HG02981 (cell line): Measurements from ENCODE around the gene MAN2B2.
"Not testable (repeated sequence)": the region's sequence is repeated elsewhere in the genome, so short reads cannot be mapped to it uniquely, and the experiment has no call there.

ENCODE experiments used
- ATAC-seq: cut with Tn5 transposase; IDR thresholded peaks from one replicate; pipeline ENCODE4 v1.9.1; 2021; ENCODE audit warnings: mild to moderate bottlenecking, moderate library complexity; ENCODE audit not compliant: unreplicated experiment

Gene MAN2B2

GRCh38 chr4:6613676-6614651 lies 39.0 kb downstream of the MAN2B2 start:
- ATAC-seq: no peak

GRCh38 chr4:6614701-6615230 lies 39.8 kb downstream of the MAN2B2 start:
- ATAC-seq: no peak

GRCh38 chr4:6616087-6616995 lies 41.4 kb downstream of the MAN2B2 start:
- ATAC-seq: no peak

- no peak for ATAC-seq
These were observed 42.3 kb downstream of the MAN2B2 start for GRCh38 chr4:6617246-6617645.

GRCh38 chr4:6618386-6619115 lies 43.6 kb downstream of the MAN2B2 start:
- ATAC-seq: no peak

GRCh38 chr4:6619116-6619465 lies 44.1 kb downstream of the MAN2B2 start:
- ATAC-seq: no peak

GRCh38 chr4:6619466-6620255 lies 44.7 kb downstream of the MAN2B2 start:
- ATAC-seq: no peak

GRCh38 chr4:6620296-6620695 lies 45.3 kb downstream of the MAN2B2 start:
- no peak for ATAC-seq

GRCh38 chr4:6620891-6621555 lies 46.0 kb downstream of the MAN2B2 start:
- no peak for ATAC-seq

- no peak for ATAC-seq
These were observed 46.6 kb downstream of the MAN2B2 start for GRCh38 chr4:6621556-6621927.

- no peak for ATAC-seq
These were observed 47.8 kb downstream of the MAN2B2 start for GRCh38 chr4:6622744-6623143.

GRCh38 chr4:6625256-6625655 lies 50.3 kb downstream of the MAN2B2 start:
- ATAC-seq: no peak

- ATAC-seq: no peak
These were observed 51.1 kb downstream of the MAN2B2 start for GRCh38 chr4:6626066-6626465.

- ATAC-seq: no peak
These were observed 52.8 kb downstream of the MAN2B2 start for GRCh38 chr4:6627832-6628231.

GRCh38 chr4:6628484-6628883 lies 53.5 kb downstream of the MAN2B2 start:
- not testable (repeated sequence) for ATAC-seq

GRCh38 chr4:6632125-6632524 lies 57.1 kb downstream of the MAN2B2 start:
- ATAC-seq: no peak

GRCh38 chr4:6633091-6633906 lies 58.3 kb downstream of the MAN2B2 start:
- ATAC-seq: no peak

- ATAC-seq: no peak
These were observed 59.8 kb downstream of the MAN2B2 start for GRCh38 chr4:6634746-6635145.
